Glutamatergic neuron (in vitro differentiated cells): ENCODE results near the gene PAX9. TPM values are rescaled to one million over a fixed set of nuclear protein-coding genes. Genes with fewer than 3 reads are reported as not detected.

ENCODE experiments used
- DNase-seq: peaks from one replicate; pipeline ENCODE4 v3.0.0; 2022
- H3K27ac Mint-ChIP-seq: one replicate; pipeline ENCODE4 v1.8.0; 2020; ENCODE audit warnings: mild to moderate bottlenecking, mixed read lengths, inconsistent platforms; ENCODE audit not compliant: unreplicated experiment
- H3K27me3 Mint-ChIP-seq: one replicate; pipeline ENCODE4 v1.8.0; 2020; ENCODE audit warnings: mild to moderate bottlenecking, moderate library complexity, mixed read lengths, inconsistent platforms; ENCODE audit not compliant: unreplicated experiment
- H3K36me3 Mint-ChIP-seq: one replicate; pipeline ENCODE4 v1.8.0; 2020; ENCODE audit warnings: mild to moderate bottlenecking, mixed read lengths, inconsistent platforms; ENCODE audit not compliant: unreplicated experiment
- H3K4me1 Mint-ChIP-seq: one replicate; pipeline ENCODE4 v1.8.0; 2020; ENCODE audit warnings: mild to moderate bottlenecking, low read depth, mixed read lengths, inconsistent platforms; ENCODE audit not compliant: unreplicated experiment
- H3K4me3 Mint-ChIP-seq: one replicate; pipeline ENCODE4 v1.8.0; 2020; ENCODE audit warnings: mild to moderate bottlenecking, mixed read lengths, inconsistent platforms; ENCODE audit not compliant: unreplicated experiment
- H3K9me3 Mint-ChIP-seq: one replicate; pipeline ENCODE4 v1.8.0; 2020; ENCODE audit warnings: mild to moderate bottlenecking, moderate library complexity, mixed read lengths, inconsistent platforms; ENCODE audit not compliant: unreplicated experiment
- CTCF ChIP-seq: fragments of 200-600 bp; sonication (generic); IDR thresholded peaks from one replicate; pipeline ENCODE4 v1.5.0; 2021; ENCODE audit not compliant: partially characterized antibody, unreplicated experiment
- total RNA-seq: library from RNA; stranded (reverse); fragmentation: NEBNext Ultra II Directional; extraction: Animal tissue kit (Norgen Biotek cat#: 25700); gene quantifications from one replicate; pipeline ENCODE4 v1.2.1, GENCODE V29; 2021; ENCODE audit not compliant: unreplicated experiment

Gene PAX9
- total RNA-seq, 1 donor from 2014 or later, result not detected

DNA sequence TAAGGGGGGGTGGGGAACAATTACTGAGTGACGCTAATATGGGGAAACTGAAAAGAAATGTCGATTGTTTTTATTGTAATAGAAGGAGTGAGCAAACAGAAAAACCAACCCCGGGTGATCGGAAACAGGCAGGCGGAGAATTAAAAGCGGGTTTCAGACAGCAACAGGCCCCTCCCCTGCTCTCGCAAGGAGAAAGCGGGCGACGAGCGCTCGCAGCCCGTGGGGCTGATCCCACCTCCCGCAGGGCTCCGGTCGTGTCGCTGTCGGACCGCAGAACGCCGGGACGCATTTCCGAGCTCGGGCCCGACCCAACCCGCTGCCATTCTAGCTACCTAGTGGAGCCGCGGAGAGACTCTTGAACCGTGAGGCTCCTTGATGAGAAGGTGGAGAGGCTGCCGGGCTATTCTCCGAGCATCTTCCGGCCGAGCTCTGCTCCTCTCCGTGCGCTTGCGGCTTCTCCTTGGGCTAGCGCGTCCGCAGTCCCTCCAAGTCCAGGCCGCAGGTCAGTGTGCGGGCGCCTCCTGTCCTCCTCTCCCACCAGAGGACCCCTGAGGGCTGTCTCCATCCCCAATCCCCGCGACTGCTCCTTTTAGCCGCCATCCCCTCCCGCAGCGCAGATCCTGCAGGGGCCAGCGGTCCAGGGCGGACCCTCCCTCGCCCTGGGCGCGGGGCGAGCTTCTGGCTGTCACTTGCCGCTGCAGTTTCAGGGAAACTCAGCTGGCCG lies 4.1 kb upstream of the PAX9 start:
- H3K4me3 Mint-ChIP-seq, result peak overlapping the region; percentile 53
- H3K4me1 Mint-ChIP-seq, result peaks cover 8% of the 10 kb centered on the region
- DNase-seq, result peak; percentile 47
- H3K27me3 Mint-ChIP-seq, result peaks cover 60% of the 10 kb centered on the region
- TF ChIP-seq CTCF, result no peak
- H3K36me3 Mint-ChIP-seq, result no peaks in the 10 kb centered on the region
- H3K27ac Mint-ChIP-seq, result no peak overlapping the region
- H3K9me3 Mint-ChIP-seq, result peaks cover 8% of the 10 kb centered on the region

DNA sequence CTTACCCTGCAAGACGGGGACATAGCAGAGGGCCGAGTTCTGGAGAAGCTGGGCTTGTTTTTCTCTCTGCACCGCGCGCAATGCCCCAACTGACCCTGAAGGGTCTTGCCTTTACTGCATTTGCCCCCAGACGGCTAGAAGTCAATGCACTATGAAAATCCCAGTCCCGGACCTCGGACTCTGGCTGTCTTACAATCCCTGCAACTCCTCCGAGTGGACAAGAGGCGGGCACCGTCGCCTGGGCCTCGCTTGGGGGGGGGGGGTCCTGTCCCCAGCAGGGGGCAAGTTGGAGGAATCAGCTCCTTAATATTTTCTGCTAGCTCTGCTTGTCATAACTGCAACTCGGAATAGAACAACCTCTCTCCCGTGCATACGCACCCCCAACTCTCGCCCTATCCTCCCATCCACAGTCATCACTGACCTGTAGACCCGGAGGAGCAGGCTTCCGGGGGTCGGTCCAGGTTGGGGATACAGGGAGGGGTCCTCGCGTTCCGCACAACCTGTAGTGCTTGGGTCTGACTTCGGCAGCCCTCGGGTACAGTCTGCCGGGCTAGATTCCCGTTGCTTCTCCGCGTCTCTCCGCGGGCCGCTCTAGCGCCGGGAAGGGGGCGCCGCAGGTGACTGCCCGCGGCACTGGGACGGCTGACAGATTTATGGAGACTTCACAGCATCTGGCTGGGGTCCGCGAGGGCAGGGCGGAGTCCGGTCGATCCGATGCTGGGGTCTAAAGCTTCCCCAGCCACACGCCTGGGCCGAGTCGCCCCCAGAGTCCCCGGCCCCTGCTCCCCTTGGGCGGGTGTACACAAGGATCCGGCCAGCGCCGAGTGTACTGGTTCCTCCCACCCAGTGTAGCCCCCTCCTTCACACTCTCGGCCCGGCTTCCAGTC lies 3.3 kb upstream of the PAX9 start:
- no peak for DNase-seq
- peak overlapping the region; percentile 20 for H3K4me3 Mint-ChIP-seq

DNA sequence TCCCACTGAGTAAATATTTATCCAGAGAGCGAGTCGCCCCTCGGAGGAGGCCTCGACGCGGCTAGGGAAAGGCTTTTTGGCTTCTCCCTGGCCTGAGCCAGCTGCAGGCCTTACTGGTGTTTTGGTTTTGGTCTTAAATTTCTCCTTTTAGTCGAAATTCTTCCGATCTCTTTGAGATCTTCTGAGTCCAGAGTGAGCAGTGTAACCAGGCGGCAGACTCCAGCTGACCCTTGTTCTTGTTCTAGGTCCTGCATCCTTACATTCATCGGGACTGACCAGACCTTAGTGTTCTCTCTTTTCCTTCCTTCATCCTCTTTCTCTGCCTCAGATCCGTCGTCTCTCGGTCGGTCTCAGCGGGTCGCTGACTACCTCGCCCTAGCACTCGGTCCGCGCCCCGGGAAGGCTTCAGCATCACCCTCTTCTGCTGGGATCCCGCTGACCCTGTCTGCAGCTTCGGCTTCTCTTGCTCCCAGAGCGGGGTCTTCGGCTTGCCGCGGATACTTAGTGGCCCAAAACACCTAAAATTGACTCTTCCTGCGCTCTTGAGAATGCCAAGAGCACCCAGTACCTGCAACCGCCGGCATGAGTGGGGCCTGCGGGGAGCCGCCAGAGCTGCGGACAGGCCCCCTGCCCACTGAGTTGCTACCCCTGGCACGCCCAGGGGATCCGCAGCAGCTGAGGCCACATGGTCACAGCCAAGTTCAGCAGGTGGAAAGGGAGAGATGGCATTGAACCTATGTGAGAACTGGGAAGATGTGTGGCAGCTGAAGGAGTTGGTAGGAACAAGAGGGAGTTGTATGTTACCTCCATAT lies 2.4 kb upstream of the PAX9 start:
- Mint-ChIP-seq H3K36me3 (no peaks in the 10 kb centered on the region), H3K27ac (peak overlapping the region; percentile 7), H3K27me3 (peaks cover 61% of the 10 kb centered on the region), H3K4me3 (peak overlapping the region; percentile 0), H3K4me1 (peaks cover 12% of the 10 kb centered on the region), H3K9me3 (peaks cover 9% of the 10 kb centered on the region)
- TF ChIP-seq CTCF, result no peak
- DNase-seq, result no peak

More for the DNA sequence above, 3.3 kb upstream of the PAX9 start:
- Mint-ChIP-seq H3K36me3 (no peaks in the 10 kb centered on the region), H3K4me1 (peaks cover 11% of the 10 kb centered on the region), H3K9me3 (peaks cover 8% of the 10 kb centered on the region), H3K27me3 (peaks cover 61% of the 10 kb centered on the region), H3K27ac (no peak overlapping the region)
- no peak for TF ChIP-seq CTCF

DNA sequence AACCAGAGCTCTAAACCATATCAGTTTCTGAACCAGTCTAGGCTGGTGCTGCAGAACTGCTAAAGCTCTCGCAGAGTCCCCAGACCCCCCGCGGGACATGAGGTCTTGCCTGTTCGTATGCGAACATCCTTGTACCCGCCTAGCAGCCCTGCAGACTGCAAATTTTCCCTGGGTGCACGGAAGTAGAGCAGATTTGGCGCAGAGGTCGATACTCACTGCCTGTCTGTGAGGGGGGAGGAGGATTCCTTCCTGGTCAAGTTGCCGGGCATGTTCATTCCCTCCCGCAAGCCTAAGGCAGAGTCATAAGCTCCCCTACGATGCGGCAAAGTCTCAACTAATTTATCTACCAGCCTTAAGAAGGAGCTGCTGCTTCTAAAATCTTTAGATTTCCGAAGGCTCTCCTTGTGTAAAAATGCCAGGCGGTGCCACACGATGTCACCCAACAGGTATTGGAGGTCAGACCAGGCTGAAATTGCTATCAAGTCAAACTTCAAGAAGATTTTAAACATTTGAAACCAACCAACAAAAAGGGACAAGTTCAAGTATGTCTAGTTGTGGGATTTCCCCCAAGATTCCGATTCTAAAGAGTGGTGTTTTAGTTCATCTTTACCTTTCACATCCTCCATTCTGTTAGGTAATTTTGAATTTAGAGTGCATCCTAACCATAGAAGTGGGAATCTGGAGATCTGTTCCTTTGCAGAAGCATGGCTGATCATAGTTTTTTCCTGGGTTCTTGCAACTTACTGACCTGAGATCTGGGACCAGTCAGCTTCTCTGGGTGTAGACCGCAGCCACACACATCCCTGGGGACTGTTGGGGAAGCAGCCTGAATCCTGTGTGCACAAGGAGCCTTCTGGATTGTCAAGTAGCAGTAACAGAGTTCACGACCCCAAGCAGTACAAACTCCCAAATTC lies 1.6 kb upstream of the PAX9 start:
- Mint-ChIP-seq H3K9me3 (peaks cover 9% of the 10 kb centered on the region), H3K36me3 (no peaks in the 10 kb centered on the region), H3K4me1 (peaks cover 12% of the 10 kb centered on the region), H3K27ac (no peak overlapping the region), H3K4me3 (peak overlapping the region; percentile 67), H3K27me3 (peaks cover 59% of the 10 kb centered on the region)
- no peak for DNase-seq
- TF ChIP-seq CTCF, result no peak
